22Rv1 (cell line): ENCODE data around the gene RAB30.
A peak's percentile ranks its signal among the peaks of the same experiment; 100 is the strongest.

Experiments
- H3K27ac ChIP-seq: fragments of 450-650 bp; 2 replicates; pipeline ENCODE4 v1.5.1; 2017
- CTCF ChIP-seq: fragments of 450-650 bp; IDR thresholded peaks from 2 replicates; pipeline ENCODE4 v1.5.1; 2017; ENCODE audit warnings: mild to moderate bottlenecking
- ZFX ChIP-seq: fragments of 450-650 bp; IDR thresholded peaks from 2 replicates; pipeline ENCODE4 v1.6.1; 2017; ENCODE audit warnings: antibody characterized with exemption, borderline replicate concordance

The RAB30 gene

GRCh38 chr11:83071567-83072349, at the start of gene RAB30:
Gene RAB30 (minus strand): TSS chr11:83071897. CDS start chr11:82997316, 74,581 bp downstream.
- TF ChIP-seq ZFX (no peak), CTCF (no peak)

GRCh38 chr11:83120327-83120726, 48.6 kb upstream of the RAB30 start:
- no peak for TF ChIP-seq ZFX
- no peak for TF ChIP-seq CTCF
- no peak overlapping the region for H3K27ac ChIP-seq

More at GRCh38 chr11:83071567-83072349, at the start of gene RAB30:
- peak within 1 kb of the TSS; percentile 76 for H3K27ac ChIP-seq

- TF ChIP-seq ZFX = no peak
- no peak for TF ChIP-seq CTCF
- H3K27ac ChIP-seq = no peak overlapping the region
Observed at GRCh38 chr11:83119216-83119615, 47.5 kb upstream of the RAB30 start.

- H3K27ac ChIP-seq = no peak overlapping the region
- TF ChIP-seq CTCF (no peak), ZFX (no peak)
Observed at GRCh38 chr11:83118814-83119213, 47.1 kb upstream of the RAB30 start.

- H3K27ac ChIP-seq = no peak overlapping the region
- TF ChIP-seq ZFX = no peak
- TF ChIP-seq CTCF = no peak
Observed at GRCh38 chr11:83116015-83116641, 44.4 kb upstream of the RAB30 start.

GRCh38 chr11:83115551-83115950, 43.9 kb upstream of the RAB30 start:
- H3K27ac ChIP-seq = no peak overlapping the region
- TF ChIP-seq CTCF (no peak), ZFX (no peak)

- TF ChIP-seq ZFX (no peak), CTCF (no peak)
- H3K27ac ChIP-seq = no peak overlapping the region
Observed at GRCh38 chr11:83115026-83115425, 43.3 kb upstream of the RAB30 start.
